Activated CD8-positive, alpha-beta memory T cell treated with anti-CD3 and anti-CD28 coated beads, Interleukin-2, amount 50 U/mL, for 1 hour (primary cell): ENCODE measurements around the gene PCBD1.
"Not testable (repeated sequence)": the region's sequence is repeated elsewhere in the genome, so short reads cannot be mapped to it uniquely, and the experiment has no call there.

ENCODE experiments used
- DNase-seq: peaks from one replicate; pipeline ENCODE4 v3.0.0-alpha.2; 2020; ENCODE audit errors: extremely low read depth

PCBD1 gene

GRCh38 chr10:70863470-70864160, 24.8 kb downstream of the PCBD1 start:
- no peak for DNase-seq

GRCh38 chr10:70861495-70862197, 26.7 kb downstream of the PCBD1 start:
- DNase-seq = not testable (repeated sequence)

- no peak for DNase-seq
These were observed 29.6 kb downstream of the PCBD1 start for GRCh38 chr10:70858759-70859158.

- DNase-seq = no peak
These were observed 31.9 kb downstream of the PCBD1 start for GRCh38 chr10:70856454-70856853.

GRCh38 chr10:70853457-70853856, 34.9 kb downstream of the PCBD1 start:
- no peak for DNase-seq

- DNase-seq = no peak
These were observed 35.3 kb downstream of the PCBD1 start for GRCh38 chr10:70853038-70853437.

- DNase-seq = no peak
These were observed 36.5 kb downstream of the PCBD1 start for GRCh38 chr10:70851597-70852475.

- DNase-seq = no peak
These were observed 38.3 kb downstream of the PCBD1 start for GRCh38 chr10:70850097-70850496.

- DNase-seq = no peak
These were observed 38.8 kb downstream of the PCBD1 start for GRCh38 chr10:70849582-70850016.

GRCh38 chr10:70847659-70848360, 40.6 kb downstream of the PCBD1 start:
- no peak for DNase-seq

- DNase-seq = no peak
These were observed 41.6 kb downstream of the PCBD1 start for GRCh38 chr10:70846795-70847194.

- no peak for DNase-seq
These were observed 42.5 kb downstream of the PCBD1 start for GRCh38 chr10:70845816-70846215.

- DNase-seq = no peak
These were observed 43.1 kb downstream of the PCBD1 start for GRCh38 chr10:70845256-70845655.

GRCh38 chr10:70843776-70844489, 44.4 kb downstream of the PCBD1 start:
- DNase-seq = no peak

GRCh38 chr10:70843333-70843732, 45.0 kb downstream of the PCBD1 start:
- no peak for DNase-seq

GRCh38 chr10:70840836-70841235, 47.5 kb downstream of the PCBD1 start:
- no peak for DNase-seq

GRCh38 chr10:70838270-70838805, 50.0 kb downstream of the PCBD1 start:
- DNase-seq = no peak

- no peak for DNase-seq
These were observed 50.7 kb downstream of the PCBD1 start for GRCh38 chr10:70837660-70838059.

GRCh38 chr10:70836319-70836718, 52.0 kb downstream of the PCBD1 start:
- no peak for DNase-seq

GRCh38 chr10:70834441-70835151, 53.8 kb downstream of the PCBD1 start:
- no peak for DNase-seq
